ENCODE measurements around the gene GPATCH8.

- TF ChIP-seq CTCF (conservative IDR thresholded peaks at IDR 0.05) (no peak), ZFX (IDR thresholded peaks at IDR 0.05) (no peak)
Observed at GRCh38 chr17:44348234-44348987, 154.8 kb downstream of the GPATCH8 start.
